Measurements from ENCODE around the gene CCDC148.

DNA sequence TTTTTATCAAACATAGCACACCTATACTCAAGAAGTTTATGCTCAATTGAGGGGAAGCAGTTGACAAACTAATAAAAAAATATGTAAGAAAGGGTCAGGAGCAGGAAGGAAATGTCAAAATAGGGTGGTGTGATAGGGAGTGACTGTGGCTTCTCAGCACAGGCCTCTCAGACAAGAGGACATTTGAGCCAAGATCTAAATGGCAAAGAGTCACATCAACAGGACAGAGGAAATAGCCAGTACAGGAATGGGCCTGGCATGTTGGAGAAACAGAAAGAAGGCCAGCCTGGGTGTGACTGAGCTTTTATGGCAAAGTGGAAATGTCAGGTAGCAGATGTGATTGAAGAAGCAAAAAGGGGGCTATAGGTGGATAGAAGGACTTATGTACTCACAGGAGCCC lies 117.0 kb downstream of the CCDC148 start:
- TF ChIP-seq EZH2 (IDR thresholded peaks at IDR 0.05; ENCODE audit: insufficient read depth, poor library complexity, severe bottlenecking) (no peak), EZH2phosphoT487 (IDR thresholded peaks at IDR 0.05; ENCODE audit: insufficient read depth, low read depth) (no peak)

All from GM23248 (cell line).